Measurements from ENCODE around the gene KCNJ16.

DNA sequence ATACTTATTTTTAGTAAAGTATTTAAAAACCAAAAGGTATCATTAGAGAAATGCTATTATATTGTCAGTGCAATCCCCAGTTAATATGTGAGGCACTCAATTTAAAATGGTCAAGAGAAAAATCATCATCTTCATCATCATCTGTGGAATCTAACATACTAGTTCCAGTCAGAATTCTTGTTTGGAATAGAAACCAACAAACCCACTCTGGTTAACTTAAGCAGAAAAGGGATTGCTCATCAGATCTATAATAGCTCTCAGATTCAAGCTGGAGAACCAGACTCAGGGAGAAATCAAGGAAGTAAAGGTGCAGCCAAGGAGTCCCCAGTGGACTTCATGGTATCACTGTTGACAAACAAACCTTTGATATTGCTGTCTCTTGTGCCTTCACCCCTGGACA, 43.7 kb upstream of the KCNJ16 start:
- TF ChIP-seq, protein P1, sequence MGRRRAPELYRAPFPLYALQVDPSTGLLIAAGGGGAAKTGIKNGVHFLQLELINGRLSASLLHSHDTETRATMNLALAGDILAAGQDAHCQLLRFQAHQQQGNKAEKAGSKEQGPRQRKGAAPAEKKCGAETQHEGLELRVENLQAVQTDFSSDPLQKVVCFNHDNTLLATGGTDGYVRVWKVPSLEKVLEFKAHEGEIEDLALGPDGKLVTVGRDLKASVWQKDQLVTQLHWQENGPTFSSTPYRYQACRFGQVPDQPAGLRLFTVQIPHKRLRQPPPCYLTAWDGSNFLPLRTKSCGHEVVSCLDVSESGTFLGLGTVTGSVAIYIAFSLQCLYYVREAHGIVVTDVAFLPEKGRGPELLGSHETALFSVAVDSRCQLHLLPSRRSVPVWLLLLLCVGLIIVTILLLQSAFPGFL (CRISPR knock-in tag; IDR thresholded peaks at IDR 0.05): no peak
- TF ChIP-seq, protein P2, sequence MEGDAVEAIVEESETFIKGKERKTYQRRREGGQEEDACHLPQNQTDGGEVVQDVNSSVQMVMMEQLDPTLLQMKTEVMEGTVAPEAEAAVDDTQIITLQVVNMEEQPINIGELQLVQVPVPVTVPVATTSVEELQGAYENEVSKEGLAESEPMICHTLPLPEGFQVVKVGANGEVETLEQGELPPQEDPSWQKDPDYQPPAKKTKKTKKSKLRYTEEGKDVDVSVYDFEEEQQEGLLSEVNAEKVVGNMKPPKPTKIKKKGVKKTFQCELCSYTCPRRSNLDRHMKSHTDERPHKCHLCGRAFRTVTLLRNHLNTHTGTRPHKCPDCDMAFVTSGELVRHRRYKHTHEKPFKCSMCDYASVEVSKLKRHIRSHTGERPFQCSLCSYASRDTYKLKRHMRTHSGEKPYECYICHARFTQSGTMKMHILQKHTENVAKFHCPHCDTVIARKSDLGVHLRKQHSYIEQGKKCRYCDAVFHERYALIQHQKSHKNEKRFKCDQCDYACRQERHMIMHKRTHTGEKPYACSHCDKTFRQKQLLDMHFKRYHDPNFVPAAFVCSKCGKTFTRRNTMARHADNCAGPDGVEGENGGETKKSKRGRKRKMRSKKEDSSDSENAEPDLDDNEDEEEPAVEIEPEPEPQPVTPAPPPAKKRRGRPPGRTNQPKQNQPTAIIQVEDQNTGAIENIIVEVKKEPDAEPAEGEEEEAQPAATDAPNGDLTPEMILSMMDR (IDR thresholded peaks at IDR 0.05 in 2 of 3, conservative IDR thresholded peaks at IDR 0.05 in 1 of 3; ENCODE audit: insufficient read depth in 2 of 3, low read depth in 1 of 3, low read length in 3 of 3): no peak
- TF ChIP-seq EGR1 (conservative IDR thresholded peaks at IDR 0.05) (no peak), JUND (IDR thresholded peaks at IDR 0.05; ENCODE audit: borderline replicate concordance, low read depth, low read length) (no peak), JUND (tag; IDR thresholded peaks at IDR 0.05; ENCODE audit: borderline replicate concordance, low read depth, low read length) (no peak), BRF1 (IDR thresholded peaks at IDR 0.05; ENCODE audit: borderline replicate concordance, extremely low read depth, insufficient read length) (no peak), MEIS2 (IDR thresholded peaks at IDR 0.05; ENCODE audit: partially characterized antibody) (no peak), EZH2 (IDR thresholded peaks at IDR 0.05; ENCODE audit: borderline replicate concordance, low read depth, low read length) (no peak), CHD1 (IDR thresholded peaks at IDR 0.05; ENCODE audit: low read length) (no peak), ETV1 (tag; conservative IDR thresholded peaks at IDR 0.05; ENCODE audit: low read depth) (no peak), ZNF780A (CRISPR knock-in tag; IDR thresholded peaks at IDR 0.05) (no peak)
- TF ChIP-seq, protein P3, sequence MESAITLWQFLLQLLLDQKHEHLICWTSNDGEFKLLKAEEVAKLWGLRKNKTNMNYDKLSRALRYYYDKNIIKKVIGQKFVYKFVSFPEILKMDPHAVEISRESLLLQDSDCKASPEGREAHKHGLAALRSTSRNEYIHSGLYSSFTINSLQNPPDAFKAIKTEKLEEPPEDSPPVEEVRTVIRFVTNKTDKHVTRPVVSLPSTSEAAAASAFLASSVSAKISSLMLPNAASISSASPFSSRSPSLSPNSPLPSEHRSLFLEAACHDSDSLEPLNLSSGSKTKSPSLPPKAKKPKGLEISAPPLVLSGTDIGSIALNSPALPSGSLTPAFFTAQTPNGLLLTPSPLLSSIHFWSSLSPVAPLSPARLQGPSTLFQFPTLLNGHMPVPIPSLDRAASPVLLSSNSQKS (CRISPR knock-in tag; IDR thresholded peaks at IDR 0.05): no peak
